GM12878 (cell line): ENCODE measurements around the gene GALNS. TPM values are rescaled to one million over a fixed set of nuclear protein-coding genes. Genes with fewer than 3 reads are reported as not detected.

Experiments
- ATAC-seq: fragments of 200-7000 bp; cut with Tn5 transposase; 3 replicates; pipeline ENCODE4 v1.9.1; 2020; ENCODE audit warnings: mild to moderate bottlenecking, moderate library complexity
- BruUV-seq: library from RNA; stranded (reverse); fragments of 400-500 nt; replicated peaks from 2 replicates; lab custom pipeline; 2021; lab: Mats Ljungman, UMichigan
- CTCF ChIA-PET: fragments of 300-600 bp; sonication (Branson Sonifier 250); formaldehyde crosslinking; extraction: SDS; loops from one replicate; lab custom pipeline; 2021; ENCODE audit warnings: inconsistent platforms; lab: Yijun Ruan, JAX
- POLR2A ChIA-PET: fragments of 350-600 bp; formaldehyde crosslinking; extraction: SDS; loops from one replicate; lab custom pipeline; 2021; ENCODE audit warnings: inconsistent platforms; lab: Charles Lee
- RAD21 ChIA-PET: fragments of 300-600 bp; sonication (Branson Sonifier 250); formaldehyde crosslinking; loops from one replicate; lab custom pipeline; 2023; ENCODE audit warnings: antibody characterized with exemption; ENCODE audit not compliant: unreplicated experiment; lab: Charles Lee
- SMC1A ChIA-PET: fragments of 300-600 bp; sonication (Branson Sonifier 250); formaldehyde crosslinking; loops from one replicate; lab custom pipeline; 2023; ENCODE audit not compliant: unreplicated experiment, uncharacterized antibody; lab: Charles Lee
- DNase-seq: peaks from one replicate; pipeline ENCODE4 v3.0.0-alpha.2; 2011; ENCODE audit warnings: low read depth, low spot score
- FAIRE-seq: peaks from 3 replicates; lab custom pipeline; 2011; peaks lifted over from hg19 to GRCh38; lab: Jason Lieb, UNC
- H2AFZ ChIP-seq: 2 replicates; pipeline ENCODE4 v1.6.0; 2011; ENCODE audit warnings: low read depth, low read length, control low read depth; ENCODE audit not compliant: control insufficient read depth
- H3K27ac ChIP-seq: 2 replicates; pipeline ENCODE4 v1.5.1; 2011; ENCODE audit warnings: control low read depth; ENCODE audit not compliant: control insufficient read depth, insufficient read depth
- H3K27me3 ChIP-seq, 2 experiments: replicated peaks in 1 of 2; 2 replicates each; pipeline versions ENCODE4 v1.6.0 to v1.6.1; 2011; ENCODE audit warnings: low read length in 1 of 2; ENCODE audit not compliant: control insufficient read depth in 2 of 2, insufficient read depth in 2 of 2
- H3K36me3 ChIP-seq, 2 experiments: 2 replicates each; pipeline ENCODE4 v1.5.1; 2011; ENCODE audit warnings: low read length in 1 of 2; ENCODE audit not compliant: control insufficient read depth in 2 of 2, insufficient read depth in 2 of 2
- H3K4me1 ChIP-seq: 2 replicates; pipeline ENCODE4 v1.6.1; 2011; ENCODE audit warnings: mild to moderate bottlenecking, low read length, moderate library complexity, mixed read lengths; ENCODE audit not compliant: control insufficient read depth, insufficient read depth
- H3K4me2 ChIP-seq: 2 replicates; pipeline ENCODE4 v1.6.0; 2011; ENCODE audit warnings: control low read depth; ENCODE audit not compliant: control insufficient read depth, insufficient read depth
- H3K4me3 ChIP-seq: fragments of 200-600 bp; sonication (generic); 2 replicates; pipeline ENCODE4 v1.5.1; 2016
- H3K79me2 ChIP-seq: 2 replicates; pipeline ENCODE4 v1.6.0; 2011; ENCODE audit warnings: low read length; ENCODE audit not compliant: control insufficient read depth, insufficient read depth
- H3K9ac ChIP-seq: 2 replicates; pipeline ENCODE4 v1.8.0; 2011; ENCODE audit warnings: low read length, control low read depth, mixed read lengths; ENCODE audit not compliant: control insufficient read depth, insufficient read depth
- H3K9me3 ChIP-seq: replicated peaks from 3 replicates; pipeline ENCODE4 v1.5.1; 2011; ENCODE audit warnings: mild to moderate bottlenecking, low read length; ENCODE audit not compliant: control insufficient read depth, insufficient read depth
- H4K20me1 ChIP-seq: 2 replicates; pipeline ENCODE4 v1.6.0; 2011; ENCODE audit not compliant: control insufficient read depth, insufficient read depth
- IKZF2 ChIP-seq, 2 experiments: fragments of 450-650 bp; IDR thresholded peaks; 2 replicates each; pipeline ENCODE4 v1.6.1; 2017; ENCODE audit warnings: mild to moderate bottlenecking in 2 of 2, moderate library complexity in 2 of 2
- IRF5 ChIP-seq: fragments of 450-650 bp; IDR thresholded peaks from 2 replicates; pipeline ENCODE4 v1.6.1; 2017; ENCODE audit warnings: borderline replicate concordance
- MEF2B ChIP-seq: fragments of 450-650 bp; IDR thresholded peaks from 2 replicates; pipeline ENCODE4 v1.6.1; 2018; ENCODE audit warnings: mild to moderate bottlenecking, moderate library complexity; ENCODE audit not compliant: partially characterized antibody, poor library complexity, severe bottlenecking
- NR2F1 ChIP-seq: fragments of 450-650 bp; conservative IDR thresholded peaks from 2 replicates; pipeline ENCODE4 v1.6.1; 2017; ENCODE audit warnings: mild to moderate bottlenecking
- POLR2A ChIP-seq: IDR thresholded peaks from 2 replicates; pipeline ENCODE4 v1.6.1; 2011; ENCODE audit warnings: low read depth, mild to moderate bottlenecking, low read length
- SPI1 ChIP-seq: IDR thresholded peaks from 2 replicates; pipeline ENCODE4 v1.6.1; 2011; ENCODE audit warnings: low read depth, mild to moderate bottlenecking, low read length, moderate library complexity, borderline replicate concordance; ENCODE audit not compliant: insufficient read depth
- TCF12 ChIP-seq: IDR thresholded peaks from 2 replicates; pipeline ENCODE4 v1.6.1; 2011; ENCODE audit warnings: low read depth, mild to moderate bottlenecking, low read length
- TCF3 ChIP-seq: IDR thresholded peaks from 2 replicates; pipeline ENCODE4 v1.6.1; 2012; ENCODE audit warnings: low read depth, mild to moderate bottlenecking, low read length, borderline replicate concordance; ENCODE audit not compliant: insufficient read depth
- ZNF207 ChIP-seq: fragments of 450-650 bp; IDR thresholded peaks from 2 replicates; pipeline ENCODE4 v1.6.1; 2014; ENCODE audit warnings: antibody characterized with exemption, mild to moderate bottlenecking, borderline replicate concordance
- whole genome bisulfite sequencing: methylation state at CpG from one replicate; pipeline ENCODE4 v1.1.6; 2016; ENCODE audit warnings: low lambda C conversion rate; ENCODE audit not compliant: insufficient replicate concordance, insufficient coverage; ENCODE audit errors: missing lambda C conversion rate; 5-methylcytosine and 5-hydroxymethylcytosine counted together
- in situ Hi-C: fragments of 300-500 bp; cut with MboI; formaldehyde crosslinking; loops from 9 replicates; pipeline ENCODE4 v1.14.3; 2018; ENCODE audit warnings: mixed read lengths
- intact Hi-C: fragments of 100-400 bp; cut with micrococcal nuclease; formaldehyde crosslinking; loops from one replicate; pipeline ENCODE4 v1.14.2; 2022; ENCODE audit not compliant: unreplicated experiment
- polyA plus RNA-seq, 11 experiments: library from polyadenylated mRNA; depleted of rRNA in 4 of 11; unstranded in 6 of 11; stranded (reverse) in 5 of 11; fragments of >200 nt; fragmentation: Nextera tagmentation in 4 of 11; fragmentation: Illumina TruSeq in 1 of 11; extraction: Ambion mirVana in 4 of 11; extraction: Trizol in 1 of 11; gene quantifications; 1 replicate in 1 of 11; 2 replicates in 10 of 11; pipeline versions ENCODE4 v1.2.1 to v1.2.3, GENCODE V29; 2011 to 2016; ENCODE audit warnings: inconsistent platforms in 2 of 11, missing spikeins in 2 of 11, low read depth in 1 of 11
- total RNA-seq, 4 experiments: library from RNA; depleted of rRNA in 3 of 4; stranded (reverse); fragments of >200 nt in 3 of 4; fragmentation: Illumina TruSeq in 1 of 4; extraction: Trizol in 1 of 4; gene quantifications; 2 replicates each; pipeline versions ENCODE4 v1.2.1 to v1.2.3, GENCODE V29; 2013 to 2021

The GALNS gene
- total and polyA plus RNA-seq, 10 of the 15 experiments (the other 5 are each of a cell fraction or from before 2014, with no cell fraction given) = 0.37 to 12.4 (median 5.3) TPM

GRCh38 chr16:88870608-88871348 is 14.0 kb upstream of the GALNS start:
- RAD21 ChIA-PET = interaction anchor here (0.9 kb wide), 1 partner anchor 60 kb away, joined by 3 read pairs; no protein-coding TSS in a partner anchor
- CTCF ChIA-PET = no interaction called here
- Histone ChIP-seq H3K36me3 (no peaks in the 10 kb centered on the region), H3K9ac (no peak overlapping the region), H3K27ac (no peak overlapping the region), H4K20me1 (no peaks in the 10 kb centered on the region), H3K4me1 (no peaks in the 10 kb centered on the region; the same call in 1 of the 2 replicates), H3K4me2 (peak overlapping the region; percentile 42; the same call in 1 of the 2 replicates), H3K4me3 (0 out of 2 replicates have a peak overlapping the region, but pooled peaks have one; percentile 23), H3K27me3 (peaks cover 4 to 6% of the 10 kb centered on the region in 2 experiments), H3K9me3 (no peaks in the 10 kb centered on the region), H2AFZ (no peak overlapping the region; the same call in 1 of the 2 replicates), H3K79me2 (no peaks in the 10 kb centered on the region)
- FAIRE-seq = peak; percentile 49
- intact Hi-C loops (no loop called here), in situ Hi-C loops (no loop called here)
- POLR2A ChIA-PET = no interaction called here
- SMC1A ChIA-PET = no interaction called here
- 4% methylated on average over 35 of the region's 37 CpGs for WGBS
- peak; percentile 66 for ATAC-seq
- no peak for TF ChIP-seq ZNF207
- peak; percentile 86; the same call in 1 of the 2 replicates for TF ChIP-seq TCF12
- 0 out of 2 replicates have a peak, but pooled peaks have one; percentile 11 for TF ChIP-seq POLR2A
- 0 out of 4 replicates have a peak, but pooled peaks of 1 of the 2 experiments have one; percentile 25 for TF ChIP-seq IKZF2 (IDR thresholded peaks at IDR 0.05)
- no peak for TF ChIP-seq NR2F1
- TF ChIP-seq IRF5 = no peak
- TF ChIP-seq TCF3 = peak; percentile 70; the same call in 1 of the 2 replicates
- TF ChIP-seq SPI1 = peak; percentile 27; the same call in 1 of the 2 replicates
- peak; percentile 41 for TF ChIP-seq MEF2B
- BruUV-seq = no TSS peak
- no peak for DNase-seq
